Stimulated activated CD4-positive, alpha-beta T cell treated with anti-CD3 and anti-CD28 coated beads, TNF-alpha, amount 100 ng/mL, for 24 hours (primary cell): ENCODE data around the gene SOD1.
"Not testable (repeated sequence)": the region's sequence is repeated elsewhere in the genome, so short reads cannot be mapped to it uniquely, and the experiment has no call there.

Experiments used
- DNase-seq, 3 experiments: peaks; one replicate each; pipeline ENCODE4 v3.0.0-alpha.2; 2020; ENCODE audit warnings: low read depth in 3 of 3

The SOD1 gene

GRCh38 chr21:31659536-31660258 is at the start of gene SOD1:
SOD1 (plus strand) TSS chr21:31659693; CDS start chr21:31659770, 77 bp downstream.
- DNase-seq = peak; percentile 92 to 97 (median 95)

- no peak for DNase-seq
Observed at GRCh38 chr21:31611445-31611844, 48.0 kb upstream of the SOD1 start.

GRCh38 chr21:31612894-31613785 is 46.4 kb upstream of the SOD1 start:
- DNase-seq = no peak

GRCh38 chr21:31614705-31615104 is 44.8 kb upstream of the SOD1 start:
- no peak for DNase-seq

- DNase-seq = no peak
Observed at GRCh38 chr21:31616216-31616615, 43.3 kb upstream of the SOD1 start.

- DNase-seq = no peak
Observed at GRCh38 chr21:31618696-31619430, 40.6 kb upstream of the SOD1 start.

GRCh38 chr21:31622397-31622796 is 37.1 kb upstream of the SOD1 start:
- DNase-seq = no peak

- no peak for DNase-seq
Observed at GRCh38 chr21:31623664-31624063, 35.8 kb upstream of the SOD1 start.

- DNase-seq = no peak
Observed at GRCh38 chr21:31624181-31624580, 35.3 kb upstream of the SOD1 start.

GRCh38 chr21:31624961-31625491 is 34.5 kb upstream of the SOD1 start:
- DNase-seq = no peak

- DNase-seq = no peak
Observed at GRCh38 chr21:31629972-31630711, 29.4 kb upstream of the SOD1 start.

- not testable (repeated sequence) for DNase-seq
Observed at GRCh38 chr21:31631881-31632280, 27.6 kb upstream of the SOD1 start.

GRCh38 chr21:31634993-31635392 is 24.5 kb upstream of the SOD1 start:
- no peak for DNase-seq

GRCh38 chr21:31636874-31637273 is 22.6 kb upstream of the SOD1 start:
- no peak for DNase-seq

- no peak for DNase-seq
Observed at GRCh38 chr21:31641416-31641922, 18.0 kb upstream of the SOD1 start.

- DNase-seq = no peak
Observed at GRCh38 chr21:31644643-31645042, 14.8 kb upstream of the SOD1 start.

GRCh38 chr21:31647650-31648049 is 11.8 kb upstream of the SOD1 start:
- DNase-seq = no peak

- no peak for DNase-seq
Observed at GRCh38 chr21:31650930-31651329, 8.6 kb upstream of the SOD1 start.

GRCh38 chr21:31651491-31651890 is 8.0 kb upstream of the SOD1 start:
- not testable (repeated sequence) for DNase-seq

- no peak for DNase-seq
Observed at GRCh38 chr21:31654340-31654739, 5.2 kb upstream of the SOD1 start.
